WTC11 (cell line): ENCODE data around the gene TRAFD1.
"Not testable (repeated sequence)": the region's sequence is repeated elsewhere in the genome, so short reads cannot be mapped to it uniquely, and the experiment has no call there.

ENCODE experiments used
- ATF3 ChIP-seq: sonication (generic); formaldehyde crosslinking; conservative IDR thresholded peaks from 2 replicates; pipeline ENCODE4 v1.8.1; 2022; ENCODE audit warnings: mild to moderate bottlenecking, missing genetic modification reagents
- CTCF ChIP-seq: fragments of 200-600 bp; IDR thresholded peaks from 2 replicates; pipeline ENCODE4 v1.8.0; 2022; ENCODE audit warnings: antibody characterized with exemption
- ESRRA ChIP-seq: sonication (generic); formaldehyde crosslinking; IDR thresholded peaks from 2 replicates; pipeline ENCODE4 v1.8.1; 2022; ENCODE audit warnings: mild to moderate bottlenecking, missing genetic modification reagents, borderline replicate concordance
- GTF2I ChIP-seq: fragments of 250-450 bp; sonication (Bioruptor Pico); conservative IDR thresholded peaks from 2 replicates; pipeline ENCODE4 v1.4.0; 2021; ENCODE audit warnings: mild to moderate bottlenecking
- IRF1 ChIP-seq: sonication (generic); formaldehyde crosslinking; IDR thresholded peaks from 2 replicates; pipeline ENCODE4 v1.8.0; 2023; ENCODE audit warnings: missing genetic modification reagents
- MAX ChIP-seq: sonication (generic); formaldehyde crosslinking; IDR thresholded peaks from 2 replicates; pipeline ENCODE4 v1.8.0; 2022; ENCODE audit warnings: mild to moderate bottlenecking, missing genetic modification reagents
- TEAD4 ChIP-seq: sonication (generic); formaldehyde crosslinking; IDR thresholded peaks from 2 replicates; pipeline ENCODE4 v1.8.0; 2022; ENCODE audit warnings: mild to moderate bottlenecking, missing genetic modification reagents
- USF1 ChIP-seq: sonication (generic); formaldehyde crosslinking; IDR thresholded peaks from 2 replicates; pipeline ENCODE4 v1.8.0; 2022; ENCODE audit warnings: mild to moderate bottlenecking, missing genetic modification reagents
- ZBTB43 ChIP-seq: sonication (generic); formaldehyde crosslinking; IDR thresholded peaks from 2 replicates; pipeline ENCODE4 v1.8.1; 2023; ENCODE audit warnings: mild to moderate bottlenecking, missing genetic modification reagents

- TF ChIP-seq USF1 (CRISPR knock-in tag); CTCF; MAX (CRISPR knock-in tag); ZBTB43 (CRISPR knock-in tag); ESRRA; GTF2I (CRISPR knock-in tag); TEAD4 (CRISPR knock-in tag); ATF3 (CRISPR knock-in tag); IRF1 (CRISPR knock-in tag): not testable (repeated sequence)
These were observed 24.9 kb upstream of the TRAFD1 start for GRCh38 chr12:112100500-112100899.
